HG02938 (cell line): Measurements from ENCODE around the gene JADE3.

Experiments
- ATAC-seq: cut with Tn5 transposase; IDR thresholded peaks from one replicate; pipeline ENCODE4 v1.9.1; 2021; ENCODE audit warnings: mild to moderate bottlenecking, moderate library complexity; ENCODE audit not compliant: unreplicated experiment

JADE3 gene

GRCh38 chrX:47101206-47101605 is 189.0 kb downstream of the JADE3 start:
- no peak for ATAC-seq
